HUES6 (cell line): ENCODE measurements around the gene MAP9.

Source experiments
- H3K27ac ChIP-seq: 2 replicates; pipeline ENCODE4 v1.7.0; 2013; ENCODE audit warnings: low read depth, mild to moderate bottlenecking, low read length, inconsistent platforms
- H3K27me3 ChIP-seq: 2 replicates; pipeline ENCODE4 v1.6.1; 2013; ENCODE audit warnings: low read length; ENCODE audit not compliant: control insufficient read depth, insufficient read depth
- H3K36me3 ChIP-seq: 2 replicates; pipeline ENCODE4 v1.6.1; 2013; ENCODE audit warnings: low read length; ENCODE audit not compliant: control insufficient read depth, insufficient read depth
- H3K4me1 ChIP-seq: 2 replicates; pipeline ENCODE4 v1.6.1; 2013; ENCODE audit warnings: low read length; ENCODE audit not compliant: control insufficient read depth, insufficient read depth
- H3K4me3 ChIP-seq: 2 replicates; pipeline ENCODE4 v1.5.1; 2013; ENCODE audit warnings: low read depth, low read length
- H3K9ac ChIP-seq: one replicate; pipeline ENCODE4 v1.6.1; 2013; ENCODE audit warnings: mild to moderate bottlenecking, low read length
- H3K9me3 ChIP-seq: 2 replicates; pipeline ENCODE4 v1.6.1; 2013; ENCODE audit warnings: low read depth, low read length; ENCODE audit not compliant: control insufficient read depth, insufficient read depth

MAP9 gene

GRCh38 chr4:155402941-155403340 is 26.2 kb upstream of the MAP9 start:
- Histone ChIP-seq H3K4me1 (no peaks in the 10 kb centered on the region), H3K9ac (no peak overlapping the region)

DNA sequence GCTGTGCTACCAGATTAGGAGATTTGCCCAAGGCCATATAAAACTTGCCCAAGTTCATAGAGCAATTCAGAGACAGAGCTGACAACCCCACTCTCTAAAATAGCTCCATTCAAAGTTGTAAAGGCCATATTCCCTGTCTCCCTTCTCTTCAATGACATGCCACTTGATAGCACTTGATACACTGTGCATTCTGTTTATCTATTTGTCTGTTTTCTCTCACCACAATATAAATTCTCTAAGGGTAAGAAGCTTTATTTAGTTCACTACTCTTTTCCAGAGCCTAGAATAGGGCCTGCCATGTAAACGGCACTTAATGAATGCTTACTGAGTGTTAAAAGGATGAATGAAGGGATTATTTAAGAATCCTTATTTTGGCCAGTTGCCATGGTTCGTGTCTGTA is 24.1 kb upstream of the MAP9 start:
- H3K4me1 ChIP-seq, result no peaks in the 10 kb centered on the region
- H3K36me3 ChIP-seq, result no peaks in the 10 kb centered on the region
- no peak overlapping the region for H3K27ac ChIP-seq
- H3K9ac ChIP-seq, result no peak overlapping the region
- H3K4me3 ChIP-seq, result no peak overlapping the region
- no peaks in the 10 kb centered on the region for H3K9me3 ChIP-seq
- H3K27me3 ChIP-seq, result peaks cover 32% of the 10 kb centered on the region

More at GRCh38 chr4:155402941-155403340, 26.2 kb upstream of the MAP9 start:
- Histone ChIP-seq H3K4me3 (no peak overlapping the region), H3K36me3 (no peaks in the 10 kb centered on the region), H3K27ac (no peak overlapping the region), H3K9me3 (no peaks in the 10 kb centered on the region), H3K27me3 (peaks cover 35% of the 10 kb centered on the region)

GRCh38 chr4:155399974-155400697 is 23.4 kb upstream of the MAP9 start:
- H3K4me3 ChIP-seq, result no peak overlapping the region
- no peak overlapping the region for H3K9ac ChIP-seq
- no peak overlapping the region for H3K27ac ChIP-seq
- H3K4me1 ChIP-seq, result no peaks in the 10 kb centered on the region
- H3K27me3 ChIP-seq, result peaks cover 29% of the 10 kb centered on the region
- H3K9me3 ChIP-seq, result no peaks in the 10 kb centered on the region
- H3K36me3 ChIP-seq, result no peaks in the 10 kb centered on the region

DNA sequence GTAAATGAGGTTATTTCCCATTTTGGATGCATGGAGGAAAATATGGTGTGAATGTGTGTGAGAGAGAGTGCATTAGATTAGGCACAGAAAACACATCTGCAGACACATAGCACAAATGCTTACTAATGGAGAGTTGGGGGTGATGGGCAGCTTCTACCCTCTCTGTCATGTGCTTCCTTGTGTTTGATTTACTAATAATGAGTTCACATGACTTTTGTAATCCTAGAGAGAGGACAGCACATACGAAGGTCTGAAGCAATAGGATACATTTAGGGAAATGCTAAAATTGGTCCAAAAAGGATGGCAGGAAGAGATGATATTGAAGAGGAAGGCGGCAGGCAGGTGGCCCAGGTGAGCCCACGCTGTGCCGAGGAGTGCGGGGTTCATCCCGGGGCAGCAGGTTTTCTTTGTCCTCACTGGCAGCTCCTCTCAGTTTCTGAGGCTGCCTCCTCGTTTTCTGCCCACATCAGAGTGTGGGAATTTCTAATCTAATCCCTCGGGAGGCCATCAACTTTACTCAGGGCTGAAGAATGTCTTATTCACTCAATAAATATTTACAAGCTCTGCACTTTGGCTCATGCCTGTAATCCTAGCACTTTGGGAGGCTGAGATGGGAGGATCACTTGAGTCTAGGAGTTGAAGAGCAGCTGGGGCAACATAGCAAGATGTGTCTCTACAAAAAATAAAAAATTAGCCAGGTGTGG is 15.9 kb upstream of the MAP9 start:
- Histone ChIP-seq H3K27ac (no peak overlapping the region), H3K36me3 (no peaks in the 10 kb centered on the region), H3K9ac (no peak overlapping the region), H3K9me3 (no peaks in the 10 kb centered on the region), H3K4me1 (no peaks in the 10 kb centered on the region), H3K4me3 (no peak overlapping the region), H3K27me3 (peaks cover 13% of the 10 kb centered on the region; the same call in 1 of the 2 replicates)

DNA sequence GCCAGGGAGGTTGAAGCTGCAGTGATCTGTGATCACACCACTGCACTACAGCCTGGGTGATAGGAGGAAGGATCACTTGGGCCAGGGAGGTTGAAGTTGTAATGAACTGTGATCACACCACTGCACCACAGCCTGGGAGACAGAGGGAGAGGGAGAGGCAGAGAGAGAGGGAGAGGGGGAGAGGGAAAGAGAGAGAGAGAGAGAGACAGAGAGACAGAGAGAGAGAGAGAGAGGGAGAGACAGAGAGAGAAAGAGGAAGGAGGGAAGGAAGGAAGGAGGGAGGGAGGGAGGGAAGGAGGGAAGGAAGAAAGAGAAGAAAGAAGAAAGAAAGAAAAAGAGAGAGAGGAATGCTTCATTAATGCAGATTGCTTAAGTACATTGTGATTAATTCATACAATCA is 15.2 kb upstream of the MAP9 start:
- Histone ChIP-seq H3K27me3 (peaks cover 8% of the 10 kb centered on the region; the same call in 1 of the 2 replicates), H3K4me1 (no peaks in the 10 kb centered on the region), H3K9me3 (no peaks in the 10 kb centered on the region), H3K27ac (no peak overlapping the region), H3K9ac (no peak overlapping the region), H3K36me3 (no peaks in the 10 kb centered on the region), H3K4me3 (no peak overlapping the region)

GRCh38 chr4:155388162-155388561 is 11.4 kb upstream of the MAP9 start:
- no peak overlapping the region for H3K9ac ChIP-seq
- no peaks in the 10 kb centered on the region for H3K4me1 ChIP-seq
- no peak overlapping the region for H3K4me3 ChIP-seq
- no peaks in the 10 kb centered on the region for H3K9me3 ChIP-seq
- H3K27me3 ChIP-seq, result peaks cover 8% of the 10 kb centered on the region; the same call in 1 of the 2 replicates
- H3K36me3 ChIP-seq, result no peaks in the 10 kb centered on the region
- no peak overlapping the region for H3K27ac ChIP-seq

DNA sequence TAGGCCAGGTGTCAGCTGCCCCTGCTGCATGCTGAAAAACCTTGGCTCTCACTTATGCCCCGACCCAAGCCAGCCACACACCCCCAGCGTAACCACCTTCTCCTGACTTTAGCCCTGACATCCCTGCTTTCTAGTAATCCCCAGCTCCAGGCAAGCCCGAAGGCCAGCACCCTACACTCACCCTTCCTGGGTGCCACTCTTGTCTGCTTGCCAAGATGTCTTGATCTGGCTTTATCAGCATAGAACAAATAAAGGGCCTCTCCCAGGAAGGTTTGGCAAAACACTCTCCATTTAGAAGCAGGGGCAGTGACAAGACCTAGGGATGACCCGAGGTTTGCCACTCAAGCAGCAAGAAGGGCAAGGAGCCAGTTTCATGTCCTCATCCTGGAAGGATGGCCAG is 6.8 kb upstream of the MAP9 start:
- Histone ChIP-seq H3K4me1 (no peaks in the 10 kb centered on the region), H3K9ac (no peak overlapping the region), H3K27ac (no peak overlapping the region), H3K36me3 (no peaks in the 10 kb centered on the region), H3K9me3 (no peaks in the 10 kb centered on the region), H3K27me3 (no peaks in the 10 kb centered on the region; the same call in 1 of the 2 replicates), H3K4me3 (no peak overlapping the region)

- Histone ChIP-seq H3K27ac (no peak overlapping the region), H3K4me1 (no peaks in the 10 kb centered on the region), H3K27me3 (no peaks in the 10 kb centered on the region; the same call in 1 of the 2 replicates), H3K36me3 (no peaks in the 10 kb centered on the region), H3K4me3 (peak overlapping the region; percentile 80; the same call in 1 of the 2 replicates), H3K9ac (no peak overlapping the region), H3K9me3 (no peaks in the 10 kb centered on the region)
Measured at GRCh38 chr4:155377276-155377675, 511 bp upstream of the MAP9 start.

GRCh38 chr4:155371432-155372043 is 5.2 kb downstream of the MAP9 start:
- Histone ChIP-seq H3K36me3 (no peaks in the 10 kb centered on the region), H3K4me1 (no peaks in the 10 kb centered on the region), H3K9me3 (no peaks in the 10 kb centered on the region), H3K27ac (no peak overlapping the region), H3K4me3 (no peak overlapping the region), H3K27me3 (no peaks in the 10 kb centered on the region), H3K9ac (no peak overlapping the region)

GRCh38 chr4:155367608-155368007 is 9.2 kb downstream of the MAP9 start:
- Histone ChIP-seq H3K27ac (no peak overlapping the region), H3K36me3 (no peaks in the 10 kb centered on the region), H3K4me3 (no peak overlapping the region), H3K9ac (no peak overlapping the region), H3K9me3 (no peaks in the 10 kb centered on the region), H3K4me1 (no peaks in the 10 kb centered on the region), H3K27me3 (no peaks in the 10 kb centered on the region)

DNA sequence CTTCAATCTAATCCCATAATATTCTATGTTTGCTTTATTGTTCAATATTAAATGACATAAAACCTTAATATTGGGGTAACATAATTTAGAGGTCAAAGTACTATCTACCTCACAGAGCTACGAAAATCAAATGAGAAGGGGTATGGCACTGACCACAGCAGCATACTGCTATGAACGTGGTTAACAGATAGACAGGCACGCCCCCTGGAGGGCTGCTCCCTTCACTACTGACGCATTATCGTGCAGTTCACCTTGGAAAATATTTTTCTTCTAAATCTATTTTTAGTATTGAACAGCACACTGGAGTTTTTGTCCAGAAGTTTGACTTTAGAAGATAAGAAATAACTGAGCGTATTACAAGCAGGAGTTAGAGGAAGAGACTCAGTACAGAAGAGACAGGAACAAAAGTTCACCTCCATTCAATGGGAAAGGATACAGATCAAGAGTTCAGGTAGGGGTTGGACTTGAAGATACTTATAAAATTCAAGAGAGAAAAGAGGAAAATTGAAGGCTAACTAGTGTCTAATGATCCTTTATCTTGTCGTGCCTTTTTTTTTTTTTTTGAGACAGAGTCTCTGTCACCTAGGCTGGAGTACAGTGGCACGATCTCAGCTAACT is 22.7 kb downstream of the MAP9 start:
- Histone ChIP-seq H3K27ac (no peak overlapping the region), H3K4me1 (no peaks in the 10 kb centered on the region), H3K9ac (no peak overlapping the region), H3K27me3 (no peaks in the 10 kb centered on the region), H3K9me3 (no peaks in the 10 kb centered on the region), H3K36me3 (peaks cover 8% of the 10 kb centered on the region), H3K4me3 (no peak overlapping the region)
